Astrocyte of the cerebellum (primary cell): Measurements from ENCODE around the gene MCM10.
"Not testable (repeated sequence)": the region's sequence is repeated elsewhere in the genome, so short reads cannot be mapped to it uniquely, and the experiment has no call there.

Experiments
- DNase-seq: peaks from one replicate; pipeline ENCODE4 v3.0.0-alpha.2; 2011; ENCODE audit warnings: low read depth
- H3K4me3 ChIP-seq: 2 replicates; pipeline ENCODE4 v1.5.1; 2011; ENCODE audit warnings: mild to moderate bottlenecking, low read depth, low read length, moderate library complexity
- CTCF ChIP-seq: IDR thresholded peaks from 2 replicates; pipeline ENCODE4 v1.5.1; 2012; ENCODE audit warnings: low read length, low read depth, moderate library complexity, mild to moderate bottlenecking; ENCODE audit errors: missing control alignments
- in situ Hi-C: cut with HindIII; loops from 2 replicates; pipeline ENCODE4 v1.10.0; 2017; ENCODE audit warnings: low sequenced_read_pairs

Gene MCM10

GRCh38 chr10:13143766-13144165 lies 17.6 kb upstream of the MCM10 start:
- H3K4me3 ChIP-seq = no peak overlapping the region
- in situ Hi-C loops = loop anchor here (5.0 kb wide), 1 partner anchor 49 kb away; no protein-coding TSS in a partner anchor
- TF ChIP-seq CTCF = no peak
- DNase-seq = no peak

GRCh38 chr10:13144814-13145213 lies 16.5 kb upstream of the MCM10 start:
- no peak for DNase-seq

GRCh38 chr10:13146379-13146778 lies 15.0 kb upstream of the MCM10 start:
- in situ Hi-C loops = no loop called here
- no peak for TF ChIP-seq CTCF
- DNase-seq = no peak

More at GRCh38 chr10:13144814-13145213, 16.5 kb upstream of the MCM10 start:
- in situ Hi-C loops = loop anchor here (5.0 kb wide), 1 partner anchor 47 kb away; no protein-coding TSS in a partner anchor
- no peak for TF ChIP-seq CTCF
- no peak overlapping the region for H3K4me3 ChIP-seq

GRCh38 chr10:13147161-13147560 lies 14.2 kb upstream of the MCM10 start:
- no peak overlapping the region for H3K4me3 ChIP-seq
- no peak for TF ChIP-seq CTCF
- DNase-seq = no peak
- in situ Hi-C loops = no loop called here

More at GRCh38 chr10:13146379-13146778, 15.0 kb upstream of the MCM10 start:
- H3K4me3 ChIP-seq = no peak overlapping the region

- H3K4me3 ChIP-seq = no peak overlapping the region
- DNase-seq = no peak
- no peak for TF ChIP-seq CTCF
- in situ Hi-C loops = no loop called here
Observed at GRCh38 chr10:13152296-13152695, 9.1 kb upstream of the MCM10 start.

GRCh38 chr10:13155860-13156259 lies 5.5 kb upstream of the MCM10 start:
- in situ Hi-C loops, DNase-seq, H3K4me3 ChIP-seq: not testable (repeated sequence)

- DNase-seq = no peak
- H3K4me3 ChIP-seq = no peak overlapping the region
- in situ Hi-C loops = no loop called here
- no peak for TF ChIP-seq CTCF
Observed at GRCh38 chr10:13158401-13158800, 3.0 kb upstream of the MCM10 start.
